NOMO-1 treated with dmso at 0.1 percent for 144 hours (cell line): ENCODE results near the gene SUSD6.

Experiments
- DNase-seq: peaks from one replicate; lab custom pipeline; 2025; ENCODE audit not compliant: unreplicated experiment; lab: John Stamatoyannopoulos, UW

Gene SUSD6

DNA sequence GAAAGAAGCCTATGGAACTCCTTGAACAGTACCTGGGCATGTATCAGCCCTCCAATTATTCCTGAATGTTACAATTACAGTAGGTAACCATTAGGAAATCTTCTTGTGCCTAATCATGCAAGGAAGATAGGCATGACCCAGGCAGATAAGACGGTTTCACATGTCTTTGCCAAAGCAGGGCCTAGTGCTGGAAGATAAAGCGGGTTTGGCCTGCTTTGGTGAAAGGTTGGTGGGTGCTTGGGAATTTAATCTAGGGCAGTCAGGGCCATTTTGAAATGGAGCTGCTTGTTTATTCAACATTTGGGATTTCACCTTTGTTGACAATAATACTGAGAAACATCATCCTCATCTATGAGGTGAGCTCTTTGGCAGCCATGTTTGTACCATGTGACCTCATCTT lies 143.1 kb downstream of the SUSD6 start:
- no peak for DNase-seq

DNA sequence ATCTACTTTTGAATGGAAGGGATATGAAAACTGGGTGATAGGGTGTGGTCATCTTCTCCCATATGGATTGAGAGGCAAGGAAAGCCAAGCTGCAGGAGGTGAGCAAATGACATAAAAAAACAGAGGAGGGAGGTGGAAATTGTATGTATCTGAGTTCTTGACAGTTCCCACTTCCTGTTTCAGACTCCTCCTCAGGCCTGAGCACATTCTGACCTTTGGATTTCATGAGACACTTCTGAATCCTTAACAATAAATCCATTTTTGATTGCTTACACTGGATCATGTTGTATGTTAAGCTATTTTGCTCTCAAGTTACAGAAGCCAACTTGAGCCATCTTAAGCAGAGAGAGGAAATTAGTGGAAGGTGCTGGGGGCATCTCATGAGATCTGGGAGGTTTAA lies 143.9 kb downstream of the SUSD6 start:
- peak; percentile 53 for DNase-seq

DNA sequence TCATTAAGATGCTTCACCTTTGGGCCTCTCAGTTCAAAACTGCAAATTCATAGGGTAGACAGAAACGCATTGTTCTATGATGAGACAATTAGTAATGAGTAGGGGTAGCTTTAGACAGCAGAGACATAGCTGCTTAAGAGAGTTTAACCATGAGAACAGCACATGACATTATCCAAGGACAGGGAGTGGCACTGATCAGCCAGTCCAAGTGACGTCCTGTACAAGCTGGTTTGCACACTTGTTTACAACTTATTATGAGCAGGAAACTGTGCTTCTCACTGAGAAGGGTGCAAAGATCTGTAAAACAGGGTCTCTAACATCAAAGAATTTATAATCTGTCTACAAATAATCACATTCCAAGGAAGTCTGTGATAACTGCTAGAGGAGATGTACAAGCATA lies 144.4 kb downstream of the SUSD6 start:
- DNase-seq = no peak

DNA sequence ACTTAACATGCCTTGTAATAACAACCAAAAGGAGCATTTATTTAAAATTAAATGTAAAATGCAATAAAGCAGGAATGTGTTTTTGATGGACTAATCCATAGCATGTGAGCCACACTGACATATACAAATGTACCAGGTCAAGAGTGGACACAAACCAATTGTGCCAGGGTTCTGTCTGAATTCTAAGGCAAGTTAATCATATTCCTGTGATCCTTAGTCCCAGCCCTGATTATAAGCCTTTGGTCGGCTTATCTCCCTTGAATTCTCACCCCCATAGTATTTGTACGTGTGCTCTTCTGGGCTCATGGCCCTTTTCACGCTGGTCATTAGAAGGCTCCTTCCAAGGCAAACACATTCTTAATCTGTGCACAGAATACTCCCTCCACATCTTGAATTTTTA lies 144.9 kb downstream of the SUSD6 start:
- no peak for DNase-seq

DNA sequence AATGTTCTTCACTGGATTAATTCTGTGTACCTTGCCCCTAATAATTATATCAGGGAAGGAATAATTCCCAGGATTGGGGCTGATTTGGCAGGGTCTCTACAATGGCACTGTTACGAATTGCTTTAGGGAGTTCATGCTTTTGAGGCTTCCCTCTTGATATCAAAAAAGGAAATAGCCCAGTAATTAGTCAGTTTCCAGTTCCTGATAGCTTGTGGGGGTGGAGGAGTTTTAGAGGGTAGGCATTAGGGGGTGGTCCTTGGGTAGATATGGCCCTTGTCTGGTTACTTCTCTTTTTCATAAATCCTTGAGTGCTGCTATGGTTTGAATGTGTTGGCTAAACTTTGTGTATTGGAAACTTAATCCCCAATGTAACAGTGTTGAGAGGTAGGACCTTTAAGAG lies 149.4 kb downstream of the SUSD6 start:
- peak; percentile 37 for DNase-seq

DNA sequence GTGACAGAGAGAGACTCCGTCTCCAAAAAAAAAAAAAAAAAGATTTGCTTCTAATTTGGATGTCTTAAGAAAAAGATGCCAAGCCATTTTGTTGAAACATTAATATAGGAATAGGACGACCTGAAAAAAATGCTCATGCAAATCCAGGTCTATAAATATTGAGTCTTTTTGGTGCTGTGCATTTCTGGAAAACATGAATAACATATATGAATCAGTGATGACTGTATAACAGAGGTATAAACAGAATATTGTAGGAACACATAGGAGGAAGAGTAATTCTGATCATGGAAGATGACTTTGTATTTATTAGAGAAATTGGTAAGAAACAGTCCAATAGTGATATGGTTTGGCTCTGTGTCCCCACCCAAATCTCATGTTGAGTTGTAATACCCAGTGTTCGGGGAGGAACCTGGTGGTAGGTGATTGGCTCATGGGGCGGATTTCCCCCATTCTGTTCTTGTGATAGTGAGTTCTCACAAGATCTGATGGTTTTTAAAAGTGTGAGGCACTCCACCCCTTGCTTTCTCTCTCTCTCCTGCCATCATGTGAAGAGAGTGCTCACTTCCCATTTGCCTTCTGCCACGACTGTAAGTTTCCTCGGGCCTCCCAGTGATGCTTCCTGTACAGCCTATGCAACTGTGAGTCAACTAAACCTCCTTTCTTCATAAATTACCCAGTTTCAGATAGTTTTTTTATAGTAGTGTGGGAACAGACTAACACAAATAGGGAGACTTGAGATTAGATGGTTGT lies 152.5 kb downstream of the SUSD6 start:
- no peak for DNase-seq
